NCI-H226 (cell line): ENCODE measurements around the gene LLPH.

Experiments used
- DNase-seq: peaks from one replicate; pipeline ENCODE4 v3.0.0-alpha.2; 2015

Gene LLPH

GRCh38 chr12:66141299-66141698 is 10.7 kb upstream of the LLPH start:
- no peak for DNase-seq

GRCh38 chr12:66140731-66141130 is 10.2 kb upstream of the LLPH start:
- DNase-seq, result peak; percentile 10

- DNase-seq, result no peak
These were observed 8.8 kb upstream of the LLPH start for GRCh38 chr12:66139328-66139727.

GRCh38 chr12:66137937-66138336 is 7.4 kb upstream of the LLPH start:
- DNase-seq, result no peak

GRCh38 chr12:66132408-66132807 is 1.9 kb upstream of the LLPH start:
- peak; percentile 91 for DNase-seq

GRCh38 chr12:66131067-66131688 is 628 bp upstream of the LLPH start:
- no peak for DNase-seq

GRCh38 chr12:66129934-66130266 is 650 bp downstream of the LLPH start:
- no peak for DNase-seq

GRCh38 chr12:66127650-66128049 is 2.9 kb downstream of the LLPH start:
- peak; percentile 82 for DNase-seq

- DNase-seq, result no peak
These were observed 10.1 kb downstream of the LLPH start for GRCh38 chr12:66120477-66120876.

GRCh38 chr12:66119870-66120241 is 10.7 kb downstream of the LLPH start:
- no peak for DNase-seq

- no peak for DNase-seq
These were observed 11.2 kb downstream of the LLPH start for GRCh38 chr12:66119229-66119869.

GRCh38 chr12:66118240-66118891 is 12.2 kb downstream of the LLPH start:
- peak; percentile 51 for DNase-seq

- DNase-seq, result no peak
These were observed 13.3 kb downstream of the LLPH start for GRCh38 chr12:66117242-66117641.

- no peak for DNase-seq
These were observed 15.4 kb downstream of the LLPH start for GRCh38 chr12:66115071-66115600.

GRCh38 chr12:66113471-66113870 is 17.1 kb downstream of the LLPH start:
- DNase-seq, result no peak

- DNase-seq, result peak; percentile 43
These were observed 18.9 kb downstream of the LLPH start for GRCh38 chr12:66111605-66112004.

GRCh38 chr12:66109056-66109455 is 21.5 kb downstream of the LLPH start:
- no peak for DNase-seq

GRCh38 chr12:66108386-66108785 is 22.2 kb downstream of the LLPH start:
- no peak for DNase-seq

GRCh38 chr12:66107451-66107915 is 23.1 kb downstream of the LLPH start:
- DNase-seq, result peak; percentile 87

- DNase-seq, result no peak
These were observed 27.3 kb downstream of the LLPH start for GRCh38 chr12:66103016-66103913.

GRCh38 chr12:66092559-66093269 is 37.8 kb downstream of the LLPH start:
- peak; percentile 77 for DNase-seq

GRCh38 chr12:66090157-66090556 is 40.4 kb downstream of the LLPH start:
- no peak for DNase-seq
